ENCODE measurements around the gene NCR1. TPM values are rescaled to one million over a fixed set of nuclear protein-coding genes. Genes with fewer than 3 reads are reported as not detected.

NCR1 gene
- polyA plus RNA-seq, 1 donor = 0.37 TPM

Other genes starting within 250 kb of the NCR1 start
- 1.3 TPM for gene LILRB4, start 243.2 kb upstream of the NCR1 start, polyA plus RNA-seq (ENCODE audit: insufficient read length)
- not detected for gene KIR3DL3, start 181.7 kb upstream of the NCR1 start, polyA plus RNA-seq (ENCODE audit: insufficient read length)
- gene KIR2DL3, start 167.6 kb upstream of the NCR1 start, polyA plus RNA-seq (ENCODE audit: insufficient read length) = not detected
- not detected for gene KIR2DL1, start 136.4 kb upstream of the NCR1 start, polyA plus RNA-seq (ENCODE audit: insufficient read length)
- gene KIR2DL4, start 102.5 kb upstream of the NCR1 start, polyA plus RNA-seq (ENCODE audit: insufficient read length) = not detected
- not detected for gene KIR3DL1, start 89.7 kb upstream of the NCR1 start, polyA plus RNA-seq (ENCODE audit: insufficient read length)
- not detected for gene KIR2DS4, start 73.5 kb upstream of the NCR1 start, polyA plus RNA-seq (ENCODE audit: insufficient read length)
- gene KIR3DL2, start 55.7 kb upstream of the NCR1 start, polyA plus RNA-seq (ENCODE audit: insufficient read length) = not detected
- 0.27 TPM for gene FCAR, start 31.9 kb upstream of the NCR1 start, polyA plus RNA-seq (ENCODE audit: insufficient read length)
- gene NLRP7, start 41.4 kb downstream of the NCR1 start, polyA plus RNA-seq (ENCODE audit: insufficient read length) = not detected
- 35.6 TPM for gene NLRP2, start 60.2 kb downstream of the NCR1 start, polyA plus RNA-seq (ENCODE audit: insufficient read length)
- gene GP6, start 132.1 kb downstream of the NCR1 start, polyA plus RNA-seq (ENCODE audit: insufficient read length) = 0.35 TPM
- gene RDH13, start 157.0 kb downstream of the NCR1 start, polyA plus RNA-seq (ENCODE audit: insufficient read length) = 22.0 TPM
- gene EPS8L1, start 169.7 kb downstream of the NCR1 start, polyA plus RNA-seq (ENCODE audit: insufficient read length) = 56.7 TPM
- 68.6 TPM for gene PPP1R12C, start 211.5 kb downstream of the NCR1 start, polyA plus RNA-seq (ENCODE audit: insufficient read length)
- gene TNNT1, start 243.1 kb downstream of the NCR1 start, polyA plus RNA-seq (ENCODE audit: insufficient read length) = 3.8 TPM